ENCODE data around the gene FCHO1. TPM values are rescaled to one million over a fixed set of nuclear protein-coding genes. Genes with fewer than 3 reads are reported as not detected.
"Not testable (repeated sequence)": the region's sequence is repeated elsewhere in the genome, so short reads cannot be mapped to it uniquely, and the experiment has no call there.

Gene FCHO1
- total and polyA plus RNA-seq, 4 donors: 0.69 to 2.8 (median 1.7) TPM

DNA sequence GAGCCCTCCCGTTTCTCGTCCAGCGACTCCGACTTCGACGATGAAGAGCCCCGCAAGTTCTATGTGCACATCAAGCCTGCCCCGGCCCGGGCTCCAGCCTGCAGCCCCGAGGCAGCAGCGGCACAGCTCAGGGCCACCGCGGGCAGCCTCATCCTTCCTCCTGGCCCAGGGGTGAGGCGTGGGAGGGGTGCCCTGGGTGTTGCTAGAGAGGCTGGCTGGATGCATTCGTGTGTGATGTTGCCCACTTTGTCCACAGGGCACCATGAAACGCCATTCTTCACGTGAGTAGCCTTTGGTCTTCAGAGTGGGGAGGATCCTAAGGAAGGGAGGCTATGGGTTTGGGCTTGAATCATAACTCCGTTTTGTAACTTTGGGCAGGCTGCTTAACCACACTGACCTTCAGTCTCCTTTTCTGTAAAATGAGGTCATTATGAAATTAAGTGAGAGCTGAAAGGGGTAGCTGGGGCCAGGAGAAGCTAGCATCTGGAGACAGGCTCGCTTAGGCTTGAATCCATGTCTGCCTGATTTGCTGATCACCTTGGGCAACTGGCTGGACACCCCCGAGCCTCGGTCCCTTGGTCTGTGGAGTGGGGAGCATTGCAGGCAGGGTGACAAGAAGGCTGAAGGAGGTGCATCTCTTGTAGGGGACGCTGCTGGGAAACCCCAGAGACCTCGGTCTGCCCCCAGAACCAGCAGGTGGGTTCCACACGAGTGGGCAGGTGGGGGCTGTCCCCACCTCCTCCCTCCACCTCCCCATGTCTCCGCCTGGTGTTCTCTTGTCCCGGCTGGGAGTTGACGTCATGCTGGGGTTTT is 24.9 kb downstream of the FCHO1 start:
- H3K4me3 ChIP-seq (ENCODE audit: low read depth in 1 of 3, low read length in 3 of 3): no peak overlapping the region

DNA sequence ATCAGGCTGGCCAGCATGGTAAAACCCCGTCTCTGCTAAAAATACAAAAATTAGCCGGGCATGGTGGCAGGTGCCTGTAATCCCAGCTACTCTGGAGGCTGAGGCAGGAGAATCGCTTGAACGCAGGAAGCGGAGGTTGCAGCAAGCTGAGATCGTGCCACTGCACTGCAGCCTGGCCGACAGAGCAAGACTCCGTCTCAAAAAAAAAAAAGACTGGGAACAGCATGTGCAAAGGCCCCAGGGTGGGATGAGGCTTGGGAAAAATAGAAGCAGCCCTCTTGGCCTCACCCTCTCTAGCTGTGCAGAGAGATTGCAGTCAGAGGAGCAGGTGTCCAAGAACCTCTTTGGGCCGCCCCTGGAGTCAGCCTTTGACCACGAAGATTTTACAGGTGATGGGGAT is 26.6 kb downstream of the FCHO1 start:
- not testable (repeated sequence) for H3K27ac ChIP-seq (ENCODE audit: low read depth in 1 of 2, low read length in 2 of 2); H3K4me3 ChIP-seq (ENCODE audit: low read depth in 1 of 3, low read length in 3 of 3); H3K9ac ChIP-seq (ENCODE audit: low read depth in 1 of 2, low read length in 2 of 2); DNase-seq (ENCODE audit: low spot score); H3K9me3 ChIP-seq (ENCODE audit: control insufficient read depth in 4 of 4, low read length in 3 of 4); H3K4me1 ChIP-seq (ENCODE audit: control insufficient read depth in 4 of 4, insufficient read depth in 4 of 4, low read length in 3 of 4); H3K27me3 ChIP-seq (ENCODE audit: control insufficient read depth in 4 of 4, insufficient read depth in 4 of 4, low read length in 3 of 4); H3K36me3 ChIP-seq (ENCODE audit: control insufficient read depth in 4 of 4, insufficient read depth in 3 of 4, low read depth in 1 of 4, low read length in 3 of 4)
- 77% methylated on average over 10 of the region's 10 CpGs for WGBS

More for the DNA sequence above, 24.9 kb downstream of the FCHO1 start:
- DNase-seq (ENCODE audit: low spot score): no peak
- Histone ChIP-seq H3K9ac (ENCODE audit: low read depth in 1 of 2, low read length in 2 of 2) (no peak overlapping the region), H3K4me1 (ENCODE audit: control insufficient read depth in 4 of 4, insufficient read depth in 4 of 4, low read length in 3 of 4) (peaks cover 0 to 4% (median 0%) of the 10 kb centered on the region in 4 donors), H3K27me3 (ENCODE audit: control insufficient read depth in 4 of 4, insufficient read depth in 4 of 4, low read length in 3 of 4) (no peaks in the 10 kb centered on the region), H3K27ac (ENCODE audit: low read depth in 1 of 2, low read length in 2 of 2) (no peak overlapping the region), H3K9me3 (ENCODE audit: control insufficient read depth in 4 of 4, low read length in 3 of 4) (no peaks in the 10 kb centered on the region), H3K36me3 (ENCODE audit: control insufficient read depth in 4 of 4, insufficient read depth in 3 of 4, low read depth in 1 of 4, low read length in 3 of 4) (no peaks in the 10 kb centered on the region)
- WGBS: 69% methylated on average over 27 of the region's 27 CpGs
- no peak for TF ChIP-seq FOXA1 (IDR thresholded peaks at IDR 0.05)
- no peak for TF ChIP-seq TAF1 (conservative IDR thresholded peaks at IDR 0.05)
- TF ChIP-seq NR2F2 (IDR thresholded peaks at IDR 0.05): no peak
- no peak for TF ChIP-seq JUND (IDR thresholded peaks at IDR 0.05)
- no peak for TF ChIP-seq YY1 (IDR thresholded peaks at IDR 0.05)
- TF ChIP-seq SP1 (IDR thresholded peaks at IDR 0.05): no peak
- no peak for TF ChIP-seq RXRA (IDR thresholded peaks at IDR 0.05)
- TF ChIP-seq, protein P1, sequence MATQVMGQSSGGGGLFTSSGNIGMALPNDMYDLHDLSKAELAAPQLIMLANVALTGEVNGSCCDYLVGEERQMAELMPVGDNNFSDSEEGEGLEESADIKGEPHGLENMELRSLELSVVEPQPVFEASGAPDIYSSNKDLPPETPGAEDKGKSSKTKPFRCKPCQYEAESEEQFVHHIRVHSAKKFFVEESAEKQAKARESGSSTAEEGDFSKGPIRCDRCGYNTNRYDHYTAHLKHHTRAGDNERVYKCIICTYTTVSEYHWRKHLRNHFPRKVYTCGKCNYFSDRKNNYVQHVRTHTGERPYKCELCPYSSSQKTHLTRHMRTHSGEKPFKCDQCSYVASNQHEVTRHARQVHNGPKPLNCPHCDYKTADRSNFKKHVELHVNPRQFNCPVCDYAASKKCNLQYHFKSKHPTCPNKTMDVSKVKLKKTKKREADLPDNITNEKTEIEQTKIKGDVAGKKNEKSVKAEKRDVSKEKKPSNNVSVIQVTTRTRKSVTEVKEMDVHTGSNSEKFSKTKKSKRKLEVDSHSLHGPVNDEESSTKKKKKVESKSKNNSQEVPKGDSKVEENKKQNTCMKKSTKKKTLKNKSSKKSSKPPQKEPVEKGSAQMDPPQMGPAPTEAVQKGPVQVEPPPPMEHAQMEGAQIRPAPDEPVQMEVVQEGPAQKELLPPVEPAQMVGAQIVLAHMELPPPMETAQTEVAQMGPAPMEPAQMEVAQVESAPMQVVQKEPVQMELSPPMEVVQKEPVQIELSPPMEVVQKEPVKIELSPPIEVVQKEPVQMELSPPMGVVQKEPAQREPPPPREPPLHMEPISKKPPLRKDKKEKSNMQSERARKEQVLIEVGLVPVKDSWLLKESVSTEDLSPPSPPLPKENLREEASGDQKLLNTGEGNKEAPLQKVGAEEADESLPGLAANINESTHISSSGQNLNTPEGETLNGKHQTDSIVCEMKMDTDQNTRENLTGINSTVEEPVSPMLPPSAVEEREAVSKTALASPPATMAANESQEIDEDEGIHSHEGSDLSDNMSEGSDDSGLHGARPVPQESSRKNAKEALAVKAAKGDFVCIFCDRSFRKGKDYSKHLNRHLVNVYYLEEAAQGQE (IDR thresholded peaks at IDR 0.05): no peak
- TF ChIP-seq, protein P2, sequence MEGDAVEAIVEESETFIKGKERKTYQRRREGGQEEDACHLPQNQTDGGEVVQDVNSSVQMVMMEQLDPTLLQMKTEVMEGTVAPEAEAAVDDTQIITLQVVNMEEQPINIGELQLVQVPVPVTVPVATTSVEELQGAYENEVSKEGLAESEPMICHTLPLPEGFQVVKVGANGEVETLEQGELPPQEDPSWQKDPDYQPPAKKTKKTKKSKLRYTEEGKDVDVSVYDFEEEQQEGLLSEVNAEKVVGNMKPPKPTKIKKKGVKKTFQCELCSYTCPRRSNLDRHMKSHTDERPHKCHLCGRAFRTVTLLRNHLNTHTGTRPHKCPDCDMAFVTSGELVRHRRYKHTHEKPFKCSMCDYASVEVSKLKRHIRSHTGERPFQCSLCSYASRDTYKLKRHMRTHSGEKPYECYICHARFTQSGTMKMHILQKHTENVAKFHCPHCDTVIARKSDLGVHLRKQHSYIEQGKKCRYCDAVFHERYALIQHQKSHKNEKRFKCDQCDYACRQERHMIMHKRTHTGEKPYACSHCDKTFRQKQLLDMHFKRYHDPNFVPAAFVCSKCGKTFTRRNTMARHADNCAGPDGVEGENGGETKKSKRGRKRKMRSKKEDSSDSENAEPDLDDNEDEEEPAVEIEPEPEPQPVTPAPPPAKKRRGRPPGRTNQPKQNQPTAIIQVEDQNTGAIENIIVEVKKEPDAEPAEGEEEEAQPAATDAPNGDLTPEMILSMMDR (IDR thresholded peaks at IDR 0.05; ENCODE audit: low read depth, low read length, missing input control): no peak
- TF ChIP-seq, protein P3, sequence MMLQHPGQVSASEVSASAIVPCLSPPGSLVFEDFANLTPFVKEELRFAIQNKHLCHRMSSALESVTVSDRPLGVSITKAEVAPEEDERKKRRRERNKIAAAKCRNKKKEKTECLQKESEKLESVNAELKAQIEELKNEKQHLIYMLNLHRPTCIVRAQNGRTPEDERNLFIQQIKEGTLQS (IDR thresholded peaks at IDR 0.05): no peak

DNA sequence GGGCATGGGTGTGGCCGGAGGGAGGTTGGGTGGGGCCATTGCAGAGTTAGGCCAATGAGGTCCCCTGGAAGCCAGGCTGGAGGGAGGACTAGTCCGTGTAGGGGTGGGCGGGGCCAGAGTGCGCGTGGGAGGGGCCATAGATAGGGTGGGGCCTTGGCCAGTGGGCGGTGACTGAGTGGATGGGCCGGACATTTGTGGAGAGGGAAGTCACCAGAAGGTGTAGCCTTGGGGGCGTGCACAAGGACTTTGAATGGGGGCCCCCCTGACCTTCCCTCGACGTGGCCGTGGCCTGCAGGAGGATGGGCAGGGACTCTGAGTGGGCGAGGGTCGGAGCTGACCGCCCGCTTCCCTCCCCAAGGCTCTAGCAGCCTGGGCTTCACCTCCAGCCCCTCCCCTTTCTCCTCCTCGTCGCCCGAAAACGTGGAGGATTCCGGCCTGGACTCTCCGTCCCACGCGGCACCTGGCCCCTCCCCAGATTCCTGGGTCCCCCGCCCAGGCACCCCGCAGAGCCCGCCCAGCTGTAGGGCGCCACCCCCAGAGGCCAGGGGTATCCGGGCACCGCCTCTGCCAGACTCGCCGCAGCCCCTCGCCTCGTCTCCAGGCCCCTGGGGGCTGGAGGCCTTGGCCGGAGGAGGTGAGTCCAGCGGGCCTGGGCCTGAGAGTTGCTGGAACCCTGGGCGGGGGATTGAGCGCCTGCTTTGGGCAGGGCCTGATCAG is 27.1 kb downstream of the FCHO1 start:
- no peak overlapping the region for H3K9ac ChIP-seq (ENCODE audit: low read depth in 1 of 2, low read length in 2 of 2)
- peaks cover 0 to 4% (median 0%) of the 10 kb centered on the region in 4 donors for H3K4me1 ChIP-seq (ENCODE audit: control insufficient read depth in 4 of 4, insufficient read depth in 4 of 4, low read length in 3 of 4)
- TF ChIP-seq, protein P4, sequence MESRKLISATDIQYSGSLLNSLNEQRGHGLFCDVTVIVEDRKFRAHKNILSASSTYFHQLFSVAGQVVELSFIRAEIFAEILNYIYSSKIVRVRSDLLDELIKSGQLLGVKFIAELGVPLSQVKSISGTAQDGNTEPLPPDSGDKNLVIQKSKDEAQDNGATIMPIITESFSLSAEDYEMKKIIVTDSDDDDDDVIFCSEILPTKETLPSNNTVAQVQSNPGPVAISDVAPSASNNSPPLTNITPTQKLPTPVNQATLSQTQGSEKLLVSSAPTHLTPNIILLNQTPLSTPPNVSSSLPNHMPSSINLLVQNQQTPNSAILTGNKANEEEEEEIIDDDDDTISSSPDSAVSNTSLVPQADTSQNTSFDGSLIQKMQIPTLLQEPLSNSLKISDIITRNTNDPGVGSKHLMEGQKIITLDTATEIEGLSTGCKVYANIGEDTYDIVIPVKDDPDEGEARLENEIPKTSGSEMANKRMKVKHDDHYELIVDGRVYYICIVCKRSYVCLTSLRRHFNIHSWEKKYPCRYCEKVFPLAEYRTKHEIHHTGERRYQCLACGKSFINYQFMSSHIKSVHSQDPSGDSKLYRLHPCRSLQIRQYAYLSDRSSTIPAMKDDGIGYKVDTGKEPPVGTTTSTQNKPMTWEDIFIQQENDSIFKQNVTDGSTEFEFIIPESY (IDR thresholded peaks at IDR 0.05): no peak
- TF ChIP-seq EGR1 (IDR thresholded peaks at IDR 0.05; ENCODE audit: low read depth in 2 of 2): no peak
- no peaks in the 10 kb centered on the region for H3K9me3 ChIP-seq (ENCODE audit: control insufficient read depth in 4 of 4, low read length in 3 of 4)
- no peaks in the 10 kb centered on the region for H3K36me3 ChIP-seq (ENCODE audit: control insufficient read depth in 4 of 4, insufficient read depth in 3 of 4, low read depth in 1 of 4, low read length in 3 of 4)
- H3K27ac ChIP-seq (ENCODE audit: low read depth in 1 of 2, low read length in 2 of 2): no peak overlapping the region
- no peaks in the 10 kb centered on the region for H3K27me3 ChIP-seq (ENCODE audit: control insufficient read depth in 4 of 4, insufficient read depth in 4 of 4, low read length in 3 of 4)
- peak; percentile 74 for DNase-seq (ENCODE audit: low spot score)
- 12% methylated on average over 37 of the region's 37 CpGs for WGBS
- no peak overlapping the region for H3K4me3 ChIP-seq (ENCODE audit: low read depth in 1 of 3, low read length in 3 of 3)
